Measurements from ENCODE around the gene TMPRSS13. TPM values are rescaled to one million over a fixed set of nuclear protein-coding genes. Genes with fewer than 3 reads are reported as not detected.
A peak's percentile ranks its signal among the peaks of the same experiment; 100 is the strongest.

Gene TMPRSS13
- total RNA-seq, 1 donor from 2014 or later: not detected

DNA sequence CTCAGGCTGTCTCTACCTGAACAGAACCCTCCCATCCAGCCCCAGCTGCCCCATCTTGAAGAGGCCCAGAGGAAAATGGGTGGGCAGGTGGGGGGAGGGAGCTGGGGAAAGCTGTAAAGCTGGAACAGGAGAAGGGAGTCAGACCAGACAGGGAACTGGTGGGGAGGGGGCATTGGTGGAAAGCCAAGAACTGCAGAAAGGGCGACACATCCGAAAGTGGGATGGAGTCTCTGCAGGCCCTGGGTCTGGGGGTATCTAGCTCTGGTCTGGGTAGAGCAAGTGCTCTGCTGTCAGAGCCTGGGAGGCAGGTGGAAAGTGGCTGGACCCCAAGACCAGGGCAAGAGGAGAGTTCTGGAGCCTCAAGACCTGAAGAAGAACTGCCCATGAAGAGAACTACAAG is 7.7 kb downstream of the TMPRSS13 start:
- Mint-ChIP-seq H3K27ac (ENCODE audit: unreplicated experiment) (no peak overlapping the region), H3K4me1 (ENCODE audit: low read depth) (no peaks in the 10 kb centered on the region), H3K27me3 (ENCODE audit: low read depth) (peaks cover 12% of the 10 kb centered on the region), H3K9me3 (ENCODE audit: low read depth) (no peaks in the 10 kb centered on the region), H3K4me3 (ENCODE audit: unreplicated experiment) (no peak overlapping the region), H3K36me3 (ENCODE audit: low read depth) (no peaks in the 10 kb centered on the region)
- TF ChIP-seq, protein P1, sequence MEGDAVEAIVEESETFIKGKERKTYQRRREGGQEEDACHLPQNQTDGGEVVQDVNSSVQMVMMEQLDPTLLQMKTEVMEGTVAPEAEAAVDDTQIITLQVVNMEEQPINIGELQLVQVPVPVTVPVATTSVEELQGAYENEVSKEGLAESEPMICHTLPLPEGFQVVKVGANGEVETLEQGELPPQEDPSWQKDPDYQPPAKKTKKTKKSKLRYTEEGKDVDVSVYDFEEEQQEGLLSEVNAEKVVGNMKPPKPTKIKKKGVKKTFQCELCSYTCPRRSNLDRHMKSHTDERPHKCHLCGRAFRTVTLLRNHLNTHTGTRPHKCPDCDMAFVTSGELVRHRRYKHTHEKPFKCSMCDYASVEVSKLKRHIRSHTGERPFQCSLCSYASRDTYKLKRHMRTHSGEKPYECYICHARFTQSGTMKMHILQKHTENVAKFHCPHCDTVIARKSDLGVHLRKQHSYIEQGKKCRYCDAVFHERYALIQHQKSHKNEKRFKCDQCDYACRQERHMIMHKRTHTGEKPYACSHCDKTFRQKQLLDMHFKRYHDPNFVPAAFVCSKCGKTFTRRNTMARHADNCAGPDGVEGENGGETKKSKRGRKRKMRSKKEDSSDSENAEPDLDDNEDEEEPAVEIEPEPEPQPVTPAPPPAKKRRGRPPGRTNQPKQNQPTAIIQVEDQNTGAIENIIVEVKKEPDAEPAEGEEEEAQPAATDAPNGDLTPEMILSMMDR (IDR thresholded peaks at IDR 0.05): no peak
- peak; percentile 53 for DNase-seq (ENCODE audit: low spot score)

DNA sequence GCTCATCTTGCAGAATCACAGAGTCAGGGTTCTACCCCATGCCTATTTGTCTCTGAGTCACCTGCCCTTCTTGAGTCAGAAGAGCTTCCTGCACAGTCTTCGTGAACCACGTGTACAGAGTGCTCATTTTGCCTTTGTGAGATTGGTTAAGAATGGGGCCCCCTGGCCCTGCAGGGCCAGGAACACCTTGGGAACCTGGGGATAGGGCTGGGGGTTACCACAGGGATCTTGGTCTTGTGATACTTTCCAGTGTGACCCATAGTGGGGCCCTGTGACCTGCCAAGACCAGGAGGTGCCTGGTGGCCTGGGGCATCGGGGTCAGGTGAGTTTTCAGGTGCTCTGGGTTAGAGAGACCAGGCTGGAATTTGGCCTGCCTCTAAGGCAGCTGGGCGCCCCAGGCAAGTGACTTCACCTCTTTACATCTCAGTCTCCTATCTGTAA is 9.4 kb downstream of the TMPRSS13 start:
- H3K36me3 Mint-ChIP-seq (ENCODE audit: low read depth): no peaks in the 10 kb centered on the region
- H3K27ac Mint-ChIP-seq (ENCODE audit: unreplicated experiment): no peak overlapping the region
- H3K27me3 Mint-ChIP-seq (ENCODE audit: low read depth): peaks cover 19% of the 10 kb centered on the region
- H3K9me3 Mint-ChIP-seq (ENCODE audit: low read depth): no peaks in the 10 kb centered on the region
- peak; percentile 41 for DNase-seq (ENCODE audit: low spot score)
- TF ChIP-seq, protein P1 (IDR thresholded peaks at IDR 0.05): no peak
- no peak overlapping the region for H3K4me3 Mint-ChIP-seq (ENCODE audit: unreplicated experiment)
- H3K4me1 Mint-ChIP-seq (ENCODE audit: low read depth): no peaks in the 10 kb centered on the region

DNA sequence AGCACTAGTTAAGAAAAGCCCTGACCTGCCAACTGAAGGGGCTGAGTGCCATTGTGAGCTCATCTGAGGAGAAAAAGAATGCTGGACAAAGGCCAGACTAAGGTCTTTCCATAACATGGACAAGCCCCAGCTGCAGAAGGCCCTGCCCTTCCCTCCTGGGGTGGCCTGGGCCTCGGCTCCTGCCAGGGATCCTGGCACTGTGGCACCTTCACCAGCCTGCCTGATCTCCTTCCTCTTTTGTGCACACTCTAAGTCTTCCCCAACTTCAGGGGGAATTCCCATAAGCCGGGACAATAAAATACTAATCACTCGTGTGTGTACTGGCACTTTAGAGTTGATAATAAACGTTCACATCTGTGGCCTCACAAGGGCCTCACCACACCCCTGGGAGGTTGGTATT is 9.9 kb downstream of the TMPRSS13 start:
- Mint-ChIP-seq H3K9me3 (ENCODE audit: low read depth) (no peaks in the 10 kb centered on the region), H3K27me3 (ENCODE audit: low read depth) (peaks cover 23% of the 10 kb centered on the region), H3K36me3 (ENCODE audit: low read depth) (no peaks in the 10 kb centered on the region)

GRCh38 chr11:117918366-117919255 is 10.6 kb downstream of the TMPRSS13 start:
- H3K4me3 Mint-ChIP-seq (ENCODE audit: unreplicated experiment): no peak overlapping the region
- TF ChIP-seq, protein P1 (IDR thresholded peaks at IDR 0.05): no peak
- peak; percentile 72 for DNase-seq (ENCODE audit: low spot score)

More for the DNA sequence above, 9.9 kb downstream of the TMPRSS13 start:
- Mint-ChIP-seq H3K27ac (ENCODE audit: unreplicated experiment) (no peak overlapping the region), H3K4me1 (ENCODE audit: low read depth) (no peaks in the 10 kb centered on the region), H3K4me3 (ENCODE audit: unreplicated experiment) (no peak overlapping the region)
- DNase-seq (ENCODE audit: low spot score): peak; percentile 56
- TF ChIP-seq, protein P1 (IDR thresholded peaks at IDR 0.05): no peak

DNA sequence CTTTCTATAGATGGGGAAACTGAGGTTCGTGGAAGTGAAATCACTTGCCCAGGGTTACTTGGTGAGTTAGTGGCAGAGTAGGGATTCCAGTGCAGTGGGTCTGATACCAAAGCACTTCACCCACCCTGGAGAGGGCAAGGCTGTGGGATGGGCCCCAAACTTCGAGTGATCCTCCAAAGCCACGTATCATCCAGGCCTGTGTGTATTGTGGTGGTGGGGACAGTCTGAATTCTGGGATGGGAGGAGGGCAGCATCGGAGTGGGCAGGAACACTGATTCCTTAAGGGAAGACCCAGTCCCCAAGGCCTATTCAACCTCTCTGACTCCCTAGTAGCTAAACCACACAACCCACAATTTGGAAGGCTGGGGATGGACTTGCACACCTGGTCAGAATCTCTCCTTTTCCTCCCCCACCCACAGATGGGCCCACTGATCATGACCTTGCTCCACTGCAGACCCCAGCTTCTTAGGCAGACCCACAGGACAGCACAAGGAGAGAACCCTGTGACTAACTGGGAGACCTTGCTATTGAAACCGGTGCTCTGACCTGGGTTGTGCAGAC is 11.5 kb downstream of the TMPRSS13 start:
- H3K27me3 Mint-ChIP-seq (ENCODE audit: low read depth): peaks cover 30% of the 10 kb centered on the region
- TF ChIP-seq, protein P1 (IDR thresholded peaks at IDR 0.05): no peak
- peak; percentile 28 for DNase-seq (ENCODE audit: low spot score)
- no peaks in the 10 kb centered on the region for H3K36me3 Mint-ChIP-seq (ENCODE audit: low read depth)
- no peak overlapping the region for H3K27ac Mint-ChIP-seq (ENCODE audit: unreplicated experiment)
- no peak overlapping the region for H3K4me3 Mint-ChIP-seq (ENCODE audit: unreplicated experiment)
- no peaks in the 10 kb centered on the region for H3K9me3 Mint-ChIP-seq (ENCODE audit: low read depth)
- no peaks in the 10 kb centered on the region for H3K4me1 Mint-ChIP-seq (ENCODE audit: low read depth)

More at GRCh38 chr11:117918366-117919255, 10.6 kb downstream of the TMPRSS13 start:
- Mint-ChIP-seq H3K9me3 (ENCODE audit: low read depth) (no peaks in the 10 kb centered on the region), H3K4me1 (ENCODE audit: low read depth) (no peaks in the 10 kb centered on the region), H3K36me3 (ENCODE audit: low read depth) (no peaks in the 10 kb centered on the region), H3K27me3 (ENCODE audit: low read depth) (peaks cover 27% of the 10 kb centered on the region), H3K27ac (ENCODE audit: unreplicated experiment) (no peak overlapping the region)

Data from chondrocyte (in vitro differentiated cells).